Cerebellar nuclear complex (tissue), 1 donor: ENCODE results near the gene ACP2.
"Not testable (repeated sequence)": the region's sequence is repeated elsewhere in the genome, so short reads cannot be mapped to it uniquely, and the experiment has no call there.

ENCODE experiments used
- DNase-seq, 2 experiments: peaks; one replicate each; lab custom pipeline; 2025; lab: John Stamatoyannopoulos, UW

Gene ACP2

GRCh38 chr11:47204637-47204989 is 44.0 kb downstream of the ACP2 start:
- no peak for DNase-seq

DNA sequence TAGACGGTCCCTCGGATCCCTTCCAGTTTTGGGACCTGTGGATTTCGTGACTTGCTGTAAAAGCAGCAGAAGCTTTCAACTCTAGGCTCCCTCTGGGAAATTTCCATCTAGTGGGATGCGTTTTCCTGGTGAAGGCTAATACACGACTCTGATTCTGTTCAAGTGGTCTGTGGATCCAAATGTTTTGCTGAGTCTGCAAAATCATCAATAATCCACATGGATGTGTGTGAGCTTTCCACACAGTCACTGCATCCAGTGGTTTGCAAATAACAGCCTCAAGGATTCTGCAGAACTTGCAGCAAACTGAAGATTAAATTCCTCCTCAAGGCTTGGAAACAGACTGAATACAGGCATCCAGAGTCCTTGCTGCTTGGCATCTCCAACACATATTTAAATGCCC is 46.0 kb downstream of the ACP2 start:
- DNase-seq, result no peak

DNA sequence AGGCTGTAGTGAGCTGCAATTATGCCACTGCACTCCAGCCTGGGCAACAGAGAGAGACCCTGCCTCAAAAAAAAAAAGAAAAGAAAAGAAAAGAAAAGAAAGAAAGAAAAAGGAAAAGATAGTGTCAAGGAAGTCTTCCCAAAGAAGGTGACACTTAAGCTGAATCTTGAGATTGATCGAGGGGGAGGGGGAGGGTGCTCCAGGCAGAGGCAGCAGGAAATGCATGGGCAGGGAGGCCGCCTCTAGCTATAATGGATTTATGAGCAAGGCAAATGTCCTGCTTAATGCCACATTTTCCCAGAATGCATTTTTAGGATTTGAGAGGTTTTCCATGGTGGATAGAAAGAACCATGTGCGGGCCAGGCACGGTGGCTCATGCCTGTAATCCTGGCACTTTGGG is 47.6 kb downstream of the ACP2 start:
- DNase-seq, result no peak

DNA sequence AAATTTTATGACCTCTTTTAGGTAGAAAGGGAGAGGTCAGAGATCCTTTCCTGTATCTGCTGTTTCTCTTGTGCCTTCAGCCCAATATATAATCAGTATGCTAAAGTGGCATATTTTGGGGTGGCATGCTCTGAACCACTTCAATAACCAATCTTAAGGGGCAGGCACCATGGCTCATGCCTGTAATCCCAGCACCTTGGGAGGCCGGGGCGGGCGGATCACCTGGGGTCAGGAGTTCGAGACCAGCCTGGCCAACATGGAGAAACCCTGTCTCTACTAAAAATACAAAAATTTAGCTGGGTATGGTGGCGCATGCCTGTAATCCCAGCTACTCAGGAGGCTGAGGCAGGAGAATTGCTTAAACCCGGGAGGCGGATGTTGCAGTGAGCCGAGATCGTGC is 50.5 kb downstream of the ACP2 start:
- DNase-seq, result not testable (repeated sequence)

DNA sequence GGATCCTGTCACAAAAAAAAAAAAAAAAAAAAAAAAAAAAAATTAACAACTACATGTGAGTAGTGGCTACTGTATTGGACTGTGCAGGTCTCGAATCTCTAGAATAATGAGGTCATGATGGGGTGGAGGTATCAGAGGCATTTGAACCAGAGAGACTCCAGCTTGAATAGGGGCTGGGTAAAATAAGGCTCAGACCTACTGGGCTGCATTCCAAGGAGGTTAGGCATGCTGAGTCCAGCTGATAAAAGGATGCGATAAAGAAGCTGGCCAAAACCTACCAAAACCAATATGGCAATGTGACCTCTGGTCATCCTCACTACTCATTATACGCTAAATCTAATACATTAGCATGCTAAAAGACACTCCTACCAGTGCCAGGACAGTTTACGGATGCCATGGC is 56.5 kb downstream of the ACP2 start:
- no peak for DNase-seq

GRCh38 chr11:47191137-47191536 is 57.5 kb downstream of the ACP2 start:
- DNase-seq, result not testable (repeated sequence)
